ENCODE data around the gene TAF11L3. TPM values are rescaled to one million over a fixed set of nuclear protein-coding genes. Genes with fewer than 3 reads are reported as not detected.
"Not testable (repeated sequence)": the region's sequence is repeated elsewhere in the genome, so short reads cannot be mapped to it uniquely, and the experiment has no call there.

TAF11L3 gene
- total and polyA plus RNA-seq, 4 donors, result not detected

DNA sequence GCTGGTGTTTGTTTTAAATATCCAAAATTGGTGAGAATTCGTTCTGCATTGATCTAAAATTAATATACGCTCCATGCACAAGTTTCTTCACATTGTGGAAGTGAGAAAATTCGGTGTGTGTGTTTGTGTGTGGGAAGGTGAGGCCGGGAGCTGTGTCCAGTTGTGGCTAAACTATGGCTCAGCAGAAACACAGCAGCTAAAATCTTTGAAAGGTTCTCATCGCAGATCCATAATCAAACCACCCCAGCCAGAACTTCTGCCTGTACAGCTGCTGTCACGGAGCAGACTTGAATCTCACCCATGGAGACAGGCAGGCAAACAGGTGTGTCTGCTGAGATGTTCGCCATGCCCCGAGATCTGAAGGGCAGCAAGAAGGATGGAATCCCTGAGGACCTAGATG is 20.2 kb upstream of the TAF11L3 start, which contains the start of gene TAF11L2:
TSS of gene TAF11L2 (plus strand) at position 301 of the 400 bp plus-strand sequence.
- H3K4me1 ChIP-seq (ENCODE audit: control insufficient read depth in 4 of 4, insufficient read depth in 4 of 4, low read length in 3 of 4); H3K4me3 ChIP-seq (ENCODE audit: low read depth in 1 of 3, low read length in 3 of 3); H3K27me3 ChIP-seq (ENCODE audit: control insufficient read depth in 4 of 4, insufficient read depth in 4 of 4, low read length in 3 of 4); H3K9me3 ChIP-seq (ENCODE audit: control insufficient read depth in 4 of 4, low read length in 3 of 4); DNase-seq (ENCODE audit: low spot score); H3K9ac ChIP-seq (ENCODE audit: low read depth in 1 of 2, low read length in 2 of 2); H3K27ac ChIP-seq (ENCODE audit: low read depth in 1 of 2, low read length in 2 of 2); H3K36me3 ChIP-seq (ENCODE audit: control insufficient read depth in 4 of 4, insufficient read depth in 3 of 4, low read depth in 1 of 4, low read length in 3 of 4): not testable (repeated sequence)
- WGBS, result 81% methylated on average over 8 of the region's 8 CpGs

DNA sequence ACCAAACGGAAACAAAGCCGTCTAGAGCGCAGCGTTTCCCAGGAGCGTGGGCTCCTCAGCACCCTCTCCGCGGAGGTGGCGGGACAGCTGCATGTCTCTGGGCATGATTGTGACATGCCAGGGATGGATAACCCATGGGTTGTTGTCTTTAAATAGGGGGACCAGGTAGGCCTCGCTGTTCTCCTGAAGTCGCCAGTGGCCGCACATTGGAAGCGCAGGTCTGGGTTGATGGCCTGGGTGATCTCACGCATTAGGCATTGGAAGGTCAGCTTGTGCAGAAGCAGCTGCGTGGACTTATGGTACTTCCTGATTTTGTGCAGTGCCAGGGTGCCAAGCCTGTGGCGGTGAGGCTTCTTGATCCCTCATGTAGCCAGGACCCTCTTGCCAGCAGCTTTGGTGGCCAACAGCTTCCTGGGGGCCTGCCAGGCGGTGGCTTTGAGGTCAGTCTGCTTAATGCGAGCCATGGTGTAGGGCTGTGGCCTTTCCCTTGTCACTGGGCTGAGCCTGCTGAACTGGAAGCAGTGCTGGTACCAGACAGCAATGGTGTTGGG is 6.3 kb upstream of the TAF11L3 start:
- Histone ChIP-seq H3K4me1 (ENCODE audit: control insufficient read depth in 4 of 4, insufficient read depth in 4 of 4, low read length in 3 of 4) (no peaks in the 10 kb centered on the region), H3K9ac (ENCODE audit: low read depth in 1 of 2, low read length in 2 of 2) (no peak overlapping the region), H3K36me3 (ENCODE audit: control insufficient read depth in 4 of 4, insufficient read depth in 3 of 4, low read depth in 1 of 4, low read length in 3 of 4) (no peaks in the 10 kb centered on the region), H3K27ac (ENCODE audit: low read depth in 1 of 2, low read length in 2 of 2) (no peak overlapping the region), H3K27me3 (ENCODE audit: control insufficient read depth in 4 of 4, insufficient read depth in 4 of 4, low read length in 3 of 4) (no peaks in the 10 kb centered on the region), H3K9me3 (ENCODE audit: control insufficient read depth in 4 of 4, low read length in 3 of 4) (no peaks in the 10 kb centered on the region), H3K4me3 (ENCODE audit: low read depth in 1 of 3, low read length in 3 of 3) (no peak overlapping the region)
- DNase-seq (ENCODE audit: low spot score), result no peak
- 93% methylated on average over 17 of the region's 17 CpGs for WGBS
- TF ChIP-seq HNF4A (conservative IDR thresholded peaks at IDR 0.05), result no peak
- TF ChIP-seq TAF1 (conservative IDR thresholded peaks at IDR 0.05), result no peak
- TF ChIP-seq JUND (IDR thresholded peaks at IDR 0.05), result no peak
- TF ChIP-seq NR2F2 (IDR thresholded peaks at IDR 0.05), result no peak
- TF ChIP-seq, protein P1, sequence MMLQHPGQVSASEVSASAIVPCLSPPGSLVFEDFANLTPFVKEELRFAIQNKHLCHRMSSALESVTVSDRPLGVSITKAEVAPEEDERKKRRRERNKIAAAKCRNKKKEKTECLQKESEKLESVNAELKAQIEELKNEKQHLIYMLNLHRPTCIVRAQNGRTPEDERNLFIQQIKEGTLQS (IDR thresholded peaks at IDR 0.05), result no peak
- TF ChIP-seq SP1 (IDR thresholded peaks at IDR 0.05), result no peak
- TF ChIP-seq RXRA (IDR thresholded peaks at IDR 0.05), result no peak
- no peak for TF ChIP-seq YY1 (IDR thresholded peaks at IDR 0.05)
- TF ChIP-seq, protein P2, sequence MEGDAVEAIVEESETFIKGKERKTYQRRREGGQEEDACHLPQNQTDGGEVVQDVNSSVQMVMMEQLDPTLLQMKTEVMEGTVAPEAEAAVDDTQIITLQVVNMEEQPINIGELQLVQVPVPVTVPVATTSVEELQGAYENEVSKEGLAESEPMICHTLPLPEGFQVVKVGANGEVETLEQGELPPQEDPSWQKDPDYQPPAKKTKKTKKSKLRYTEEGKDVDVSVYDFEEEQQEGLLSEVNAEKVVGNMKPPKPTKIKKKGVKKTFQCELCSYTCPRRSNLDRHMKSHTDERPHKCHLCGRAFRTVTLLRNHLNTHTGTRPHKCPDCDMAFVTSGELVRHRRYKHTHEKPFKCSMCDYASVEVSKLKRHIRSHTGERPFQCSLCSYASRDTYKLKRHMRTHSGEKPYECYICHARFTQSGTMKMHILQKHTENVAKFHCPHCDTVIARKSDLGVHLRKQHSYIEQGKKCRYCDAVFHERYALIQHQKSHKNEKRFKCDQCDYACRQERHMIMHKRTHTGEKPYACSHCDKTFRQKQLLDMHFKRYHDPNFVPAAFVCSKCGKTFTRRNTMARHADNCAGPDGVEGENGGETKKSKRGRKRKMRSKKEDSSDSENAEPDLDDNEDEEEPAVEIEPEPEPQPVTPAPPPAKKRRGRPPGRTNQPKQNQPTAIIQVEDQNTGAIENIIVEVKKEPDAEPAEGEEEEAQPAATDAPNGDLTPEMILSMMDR (IDR thresholded peaks at IDR 0.05; ENCODE audit: low read depth, low read length, missing input control), result no peak
- no peak for TF ChIP-seq FOXA2 (IDR thresholded peaks at IDR 0.05)
- TF ChIP-seq, protein P3, sequence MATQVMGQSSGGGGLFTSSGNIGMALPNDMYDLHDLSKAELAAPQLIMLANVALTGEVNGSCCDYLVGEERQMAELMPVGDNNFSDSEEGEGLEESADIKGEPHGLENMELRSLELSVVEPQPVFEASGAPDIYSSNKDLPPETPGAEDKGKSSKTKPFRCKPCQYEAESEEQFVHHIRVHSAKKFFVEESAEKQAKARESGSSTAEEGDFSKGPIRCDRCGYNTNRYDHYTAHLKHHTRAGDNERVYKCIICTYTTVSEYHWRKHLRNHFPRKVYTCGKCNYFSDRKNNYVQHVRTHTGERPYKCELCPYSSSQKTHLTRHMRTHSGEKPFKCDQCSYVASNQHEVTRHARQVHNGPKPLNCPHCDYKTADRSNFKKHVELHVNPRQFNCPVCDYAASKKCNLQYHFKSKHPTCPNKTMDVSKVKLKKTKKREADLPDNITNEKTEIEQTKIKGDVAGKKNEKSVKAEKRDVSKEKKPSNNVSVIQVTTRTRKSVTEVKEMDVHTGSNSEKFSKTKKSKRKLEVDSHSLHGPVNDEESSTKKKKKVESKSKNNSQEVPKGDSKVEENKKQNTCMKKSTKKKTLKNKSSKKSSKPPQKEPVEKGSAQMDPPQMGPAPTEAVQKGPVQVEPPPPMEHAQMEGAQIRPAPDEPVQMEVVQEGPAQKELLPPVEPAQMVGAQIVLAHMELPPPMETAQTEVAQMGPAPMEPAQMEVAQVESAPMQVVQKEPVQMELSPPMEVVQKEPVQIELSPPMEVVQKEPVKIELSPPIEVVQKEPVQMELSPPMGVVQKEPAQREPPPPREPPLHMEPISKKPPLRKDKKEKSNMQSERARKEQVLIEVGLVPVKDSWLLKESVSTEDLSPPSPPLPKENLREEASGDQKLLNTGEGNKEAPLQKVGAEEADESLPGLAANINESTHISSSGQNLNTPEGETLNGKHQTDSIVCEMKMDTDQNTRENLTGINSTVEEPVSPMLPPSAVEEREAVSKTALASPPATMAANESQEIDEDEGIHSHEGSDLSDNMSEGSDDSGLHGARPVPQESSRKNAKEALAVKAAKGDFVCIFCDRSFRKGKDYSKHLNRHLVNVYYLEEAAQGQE (IDR thresholded peaks at IDR 0.05), result no peak
- TF ChIP-seq, protein P4, sequence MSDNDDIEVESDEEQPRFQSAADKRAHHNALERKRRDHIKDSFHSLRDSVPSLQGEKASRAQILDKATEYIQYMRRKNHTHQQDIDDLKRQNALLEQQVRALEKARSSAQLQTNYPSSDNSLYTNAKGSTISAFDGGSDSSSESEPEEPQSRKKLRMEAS (IDR thresholded peaks at IDR 0.05), result no peak
- TF ChIP-seq, protein P5, sequence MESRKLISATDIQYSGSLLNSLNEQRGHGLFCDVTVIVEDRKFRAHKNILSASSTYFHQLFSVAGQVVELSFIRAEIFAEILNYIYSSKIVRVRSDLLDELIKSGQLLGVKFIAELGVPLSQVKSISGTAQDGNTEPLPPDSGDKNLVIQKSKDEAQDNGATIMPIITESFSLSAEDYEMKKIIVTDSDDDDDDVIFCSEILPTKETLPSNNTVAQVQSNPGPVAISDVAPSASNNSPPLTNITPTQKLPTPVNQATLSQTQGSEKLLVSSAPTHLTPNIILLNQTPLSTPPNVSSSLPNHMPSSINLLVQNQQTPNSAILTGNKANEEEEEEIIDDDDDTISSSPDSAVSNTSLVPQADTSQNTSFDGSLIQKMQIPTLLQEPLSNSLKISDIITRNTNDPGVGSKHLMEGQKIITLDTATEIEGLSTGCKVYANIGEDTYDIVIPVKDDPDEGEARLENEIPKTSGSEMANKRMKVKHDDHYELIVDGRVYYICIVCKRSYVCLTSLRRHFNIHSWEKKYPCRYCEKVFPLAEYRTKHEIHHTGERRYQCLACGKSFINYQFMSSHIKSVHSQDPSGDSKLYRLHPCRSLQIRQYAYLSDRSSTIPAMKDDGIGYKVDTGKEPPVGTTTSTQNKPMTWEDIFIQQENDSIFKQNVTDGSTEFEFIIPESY (IDR thresholded peaks at IDR 0.05), result no peak
- TF ChIP-seq GABPA (IDR thresholded peaks at IDR 0.05 in 1 of 2, conservative IDR thresholded peaks at IDR 0.05 in 1 of 2), result no peak
- no peak for TF ChIP-seq EGR1 (IDR thresholded peaks at IDR 0.05; ENCODE audit: low read depth in 2 of 2)
- TF ChIP-seq FOXA1 (IDR thresholded peaks at IDR 0.05), result no peak
- no peak for TF ChIP-seq HNF4G (IDR thresholded peaks at IDR 0.05)

DNA sequence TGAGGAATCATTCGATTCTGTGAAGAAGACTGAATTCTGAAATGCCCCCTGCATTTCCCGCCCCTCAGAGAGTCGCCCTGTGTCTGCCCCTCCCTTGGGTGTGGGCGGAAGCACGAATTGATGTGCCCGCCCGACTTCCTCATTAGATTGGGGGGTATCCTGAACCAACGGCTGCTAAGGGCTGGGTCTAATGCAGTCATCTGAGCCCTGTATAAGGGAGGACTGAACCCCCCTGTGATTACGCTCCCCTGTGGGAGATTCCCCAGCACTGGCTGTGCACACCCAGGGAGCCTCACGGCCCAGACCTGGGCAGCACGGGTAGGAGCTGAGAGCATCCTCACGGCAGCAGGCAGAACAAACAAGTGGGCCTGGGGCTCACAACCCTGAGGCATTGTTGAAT is 641 bp upstream of the TAF11L3 start:
- not testable (repeated sequence) for H3K27ac ChIP-seq (ENCODE audit: low read depth in 1 of 2, low read length in 2 of 2); H3K27me3 ChIP-seq (ENCODE audit: control insufficient read depth in 4 of 4, insufficient read depth in 4 of 4, low read length in 3 of 4); H3K4me3 ChIP-seq (ENCODE audit: low read depth in 1 of 3, low read length in 3 of 3); H3K36me3 ChIP-seq (ENCODE audit: control insufficient read depth in 4 of 4, insufficient read depth in 3 of 4, low read depth in 1 of 4, low read length in 3 of 4); DNase-seq (ENCODE audit: low spot score); H3K9ac ChIP-seq (ENCODE audit: low read depth in 1 of 2, low read length in 2 of 2); H3K9me3 ChIP-seq (ENCODE audit: control insufficient read depth in 4 of 4, low read length in 3 of 4); H3K4me1 ChIP-seq (ENCODE audit: control insufficient read depth in 4 of 4, insufficient read depth in 4 of 4, low read length in 3 of 4)
- 82% methylated on average over 9 of the region's 12 CpGs for WGBS

DNA sequence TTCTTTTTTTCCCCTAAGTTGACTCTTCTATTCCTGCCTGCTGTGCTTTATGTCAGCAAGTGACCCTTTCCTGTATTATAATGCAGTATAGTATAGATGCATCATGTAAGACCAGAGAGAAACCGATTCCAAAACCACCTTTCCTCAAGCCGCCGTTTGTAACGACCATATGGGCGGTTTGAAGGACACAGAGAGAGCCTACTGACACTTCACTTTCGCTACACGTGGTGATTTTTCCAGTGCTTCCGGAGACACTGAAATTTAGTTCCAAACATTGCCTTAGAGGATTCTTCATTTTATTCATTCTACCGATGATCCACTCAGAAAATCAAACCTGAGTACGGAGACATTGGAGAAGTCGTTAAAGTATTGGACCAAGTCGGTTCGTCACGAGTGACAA is 1.3 kb downstream of the TAF11L3 start:
- H3K9ac ChIP-seq (ENCODE audit: low read depth in 1 of 2, low read length in 2 of 2); H3K9me3 ChIP-seq (ENCODE audit: control insufficient read depth in 4 of 4, low read length in 3 of 4); H3K36me3 ChIP-seq (ENCODE audit: control insufficient read depth in 4 of 4, insufficient read depth in 3 of 4, low read depth in 1 of 4, low read length in 3 of 4); H3K4me3 ChIP-seq (ENCODE audit: low read depth in 1 of 3, low read length in 3 of 3); H3K27me3 ChIP-seq (ENCODE audit: control insufficient read depth in 4 of 4, insufficient read depth in 4 of 4, low read length in 3 of 4); H3K27ac ChIP-seq (ENCODE audit: low read depth in 1 of 2, low read length in 2 of 2); DNase-seq (ENCODE audit: low spot score); H3K4me1 ChIP-seq (ENCODE audit: control insufficient read depth in 4 of 4, insufficient read depth in 4 of 4, low read length in 3 of 4): not testable (repeated sequence)
- WGBS, result 87% methylated on average over 8 of the region's 14 CpGs
